NCI-H1436 (cell line): ENCODE measurements around the gene NAXD.
A peak's percentile ranks its signal among the peaks of the same experiment; 100 is the strongest.
"Not testable (repeated sequence)": the region's sequence is repeated elsewhere in the genome, so short reads cannot be mapped to it uniquely, and the experiment has no call there.

Experiments used
- DNase-seq: peaks from one replicate; lab custom pipeline; 2025; lab: John Stamatoyannopoulos, UW

Gene NAXD

GRCh38 chr13:110593430-110594130, 21.8 kb upstream of the NAXD start:
- peak; percentile 27 for DNase-seq

GRCh38 chr13:110597041-110597689, 18.2 kb upstream of the NAXD start:
- no peak for DNase-seq

- DNase-seq: no peak
Measured at GRCh38 chr13:110600261-110600819, 15.0 kb upstream of the NAXD start.

- DNase-seq: no peak
Measured at GRCh38 chr13:110600980-110601379, 14.4 kb upstream of the NAXD start.

GRCh38 chr13:110605132-110605531, 10.2 kb upstream of the NAXD start:
- no peak for DNase-seq

GRCh38 chr13:110606281-110606680, 9.1 kb upstream of the NAXD start:
- not testable (repeated sequence) for DNase-seq

- DNase-seq: no peak
Measured at GRCh38 chr13:110607675-110608224, 7.6 kb upstream of the NAXD start.

GRCh38 chr13:110610955-110611595, 4.3 kb upstream of the NAXD start:
- no peak for DNase-seq

GRCh38 chr13:110615005-110615321, 382 bp upstream of the NAXD start:
- no peak for DNase-seq

- peak; percentile 9 for DNase-seq
Measured at GRCh38 chr13:110616103-110617101, 1.1 kb downstream of the NAXD start.

- no peak for DNase-seq
Measured at GRCh38 chr13:110617321-110618072, 2.2 kb downstream of the NAXD start.

GRCh38 chr13:110618167-110618566, 2.8 kb downstream of the NAXD start:
- no peak for DNase-seq

- no peak for DNase-seq
Measured at GRCh38 chr13:110618780-110619179, 3.4 kb downstream of the NAXD start.

GRCh38 chr13:110620596-110620995, 5.3 kb downstream of the NAXD start:
- no peak for DNase-seq

GRCh38 chr13:110624766-110625756, 9.7 kb downstream of the NAXD start:
- no peak for DNase-seq

GRCh38 chr13:110625771-110626321, 10.5 kb downstream of the NAXD start:
- DNase-seq: no peak

- DNase-seq: no peak
Measured at GRCh38 chr13:110626521-110626920, 11.2 kb downstream of the NAXD start.

- DNase-seq: no peak
Measured at GRCh38 chr13:110627351-110627750, 12.0 kb downstream of the NAXD start.

GRCh38 chr13:110627761-110628476, 12.6 kb downstream of the NAXD start:
- no peak for DNase-seq
